Measurements from ENCODE around the gene SSBP2. TPM values are rescaled to one million over a fixed set of nuclear protein-coding genes. Genes with fewer than 3 reads are reported as not detected.

The SSBP2 gene
- total RNA-seq, 4 donors from 2014 or later: 38.6 to 58.5 (median 51.8) TPM

GRCh38 chr5:81545911-81546310, 205.0 kb downstream of the SSBP2 start:
- no peak overlapping the region for H3K27ac ChIP-seq
- DNase-seq: no peak
- no peaks in the 10 kb centered on the region for H3K36me3 ChIP-seq
- no peaks in the 10 kb centered on the region for H3K27me3 ChIP-seq
- no peak overlapping the region for H3K4me3 ChIP-seq (replicated peaks in 1 of 3)
- intact Hi-C loops (cut with DNase I): no loop called here
- H3K4me1 ChIP-seq: peaks cover 0 to 6% of the 10 kb centered on the region in 2 donors
- no peaks in the 10 kb centered on the region for H3K9me3 ChIP-seq
- TF ChIP-seq POLR2A (IDR thresholded peaks at IDR 0.05) (no peak), CTCF (IDR thresholded peaks at IDR 0.05) (no peak)

GRCh38 chr5:81544351-81545018, 206.4 kb downstream of the SSBP2 start:
- no peak overlapping the region for H3K27ac ChIP-seq
- H3K4me1 ChIP-seq: peaks cover 0 to 6% of the 10 kb centered on the region in 2 donors
- H3K27me3 ChIP-seq: no peaks in the 10 kb centered on the region
- H3K9me3 ChIP-seq: no peaks in the 10 kb centered on the region
- DNase-seq: no peak
- no peak for TF ChIP-seq CTCF (IDR thresholded peaks at IDR 0.05)
- TF ChIP-seq POLR2A (IDR thresholded peaks at IDR 0.05): no peak
- 98 to 100% methylated on average over 1 of the region's 1 CpG for WGBS, 2 donors
- no peaks in the 10 kb centered on the region for H3K36me3 ChIP-seq
- intact Hi-C loops (cut with DNase I): no loop called here
- H3K4me3 ChIP-seq (replicated peaks in 1 of 3): no peak overlapping the region

- Histone ChIP-seq H3K36me3 (no peaks in the 10 kb centered on the region), H3K27ac (no peak overlapping the region), H3K4me1 (peaks cover 2 to 6% of the 10 kb centered on the region in 2 donors), H3K27me3 (no peaks in the 10 kb centered on the region), H3K9me3 (no peaks in the 10 kb centered on the region), H3K4me3 (replicated peaks in 1 of 3) (no peak overlapping the region)
- no peak for TF ChIP-seq CTCF (IDR thresholded peaks at IDR 0.05)
- no peak for TF ChIP-seq POLR2A (IDR thresholded peaks at IDR 0.05)
- intact Hi-C loops (cut with DNase I): no loop called here
- DNase-seq: no peak
- WGBS, 2 donors: 41 to 45% methylated on average over 1 of the region's 1 CpG
Measured at GRCh38 chr5:81542242-81542641, 208.7 kb downstream of the SSBP2 start.

GRCh38 chr5:81537905-81538547, 212.9 kb downstream of the SSBP2 start:
- H3K4me3 ChIP-seq (replicated peaks in 1 of 3): no peak overlapping the region
- TF ChIP-seq POLR2A (IDR thresholded peaks at IDR 0.05) (no peak), CTCF (IDR thresholded peaks at IDR 0.05) (no peak)
- 24 to 35% methylated on average over 4 of the region's 4 CpGs for WGBS, 2 donors
- no peak overlapping the region for H3K27ac ChIP-seq
- intact Hi-C loops (cut with DNase I): no loop called here
- peaks cover 11 to 13% of the 10 kb centered on the region in 2 donors for H3K4me1 ChIP-seq
- H3K9me3 ChIP-seq: no peaks in the 10 kb centered on the region
- DNase-seq: no peak
- no peaks in the 10 kb centered on the region for H3K27me3 ChIP-seq
- H3K36me3 ChIP-seq: no peaks in the 10 kb centered on the region

GRCh38 chr5:81534441-81534840, 216.5 kb downstream of the SSBP2 start:
- no peaks in the 10 kb centered on the region for H3K27me3 ChIP-seq
- 90 to 94% methylated on average over 1 of the region's 1 CpG for WGBS, 2 donors
- H3K9me3 ChIP-seq: no peaks in the 10 kb centered on the region
- no peak for DNase-seq
- no peak for TF ChIP-seq CTCF (IDR thresholded peaks at IDR 0.05)
- no peak for TF ChIP-seq POLR2A (IDR thresholded peaks at IDR 0.05)
- H3K27ac ChIP-seq: peak overlapping the region in 1 of 3 donors; percentile 39
- peaks cover 8 to 11% of the 10 kb centered on the region in 2 donors for H3K4me1 ChIP-seq
- intact Hi-C loops (cut with DNase I): no loop called here
- H3K4me3 ChIP-seq (replicated peaks in 1 of 3): no peak overlapping the region
- no peaks in the 10 kb centered on the region for H3K36me3 ChIP-seq

Data from thyroid gland (tissue), 4 donors.